GM12878 (cell line): ENCODE results near the gene RPL22L1. TPM values are rescaled to one million over a fixed set of nuclear protein-coding genes. Genes with fewer than 3 reads are reported as not detected.

Source experiments
- ATAC-seq: fragments of 200-7000 bp; cut with Tn5 transposase; 3 replicates; pipeline ENCODE4 v1.9.1; 2020; ENCODE audit warnings: mild to moderate bottlenecking, moderate library complexity
- BruUV-seq: library from RNA; stranded (reverse); fragments of 400-500 nt; replicated peaks from 2 replicates; lab custom pipeline; 2021; lab: Mats Ljungman, UMichigan
- CTCF ChIA-PET: fragments of 300-600 bp; sonication (Branson Sonifier 250); formaldehyde crosslinking; extraction: SDS; loops from one replicate; lab custom pipeline; 2021; ENCODE audit warnings: inconsistent platforms; lab: Yijun Ruan, JAX
- POLR2A ChIA-PET: fragments of 350-600 bp; formaldehyde crosslinking; extraction: SDS; loops from one replicate; lab custom pipeline; 2021; ENCODE audit warnings: inconsistent platforms; lab: Charles Lee
- RAD21 ChIA-PET: fragments of 300-600 bp; sonication (Branson Sonifier 250); formaldehyde crosslinking; loops from one replicate; lab custom pipeline; 2023; ENCODE audit warnings: antibody characterized with exemption; ENCODE audit not compliant: unreplicated experiment; lab: Charles Lee
- SMC1A ChIA-PET: fragments of 300-600 bp; sonication (Branson Sonifier 250); formaldehyde crosslinking; loops from one replicate; lab custom pipeline; 2023; ENCODE audit not compliant: unreplicated experiment, uncharacterized antibody; lab: Charles Lee
- DNase-seq: peaks from one replicate; pipeline ENCODE4 v3.0.0-alpha.2; 2011; ENCODE audit warnings: low read depth, low spot score
- FAIRE-seq: peaks from 3 replicates; lab custom pipeline; 2011; peaks lifted over from hg19 to GRCh38; lab: Jason Lieb, UNC
- H2AFZ ChIP-seq: 2 replicates; pipeline ENCODE4 v1.6.0; 2011; ENCODE audit warnings: low read depth, low read length, control low read depth; ENCODE audit not compliant: control insufficient read depth
- H3K27ac ChIP-seq: 2 replicates; pipeline ENCODE4 v1.5.1; 2011; ENCODE audit warnings: control low read depth; ENCODE audit not compliant: control insufficient read depth, insufficient read depth
- H3K27me3 ChIP-seq, 2 experiments: replicated peaks in 1 of 2; 2 replicates each; pipeline versions ENCODE4 v1.6.0 to v1.6.1; 2011; ENCODE audit warnings: low read length in 1 of 2; ENCODE audit not compliant: control insufficient read depth in 2 of 2, insufficient read depth in 2 of 2
- H3K36me3 ChIP-seq, 2 experiments: 2 replicates each; pipeline ENCODE4 v1.5.1; 2011; ENCODE audit warnings: low read length in 1 of 2; ENCODE audit not compliant: control insufficient read depth in 2 of 2, insufficient read depth in 2 of 2
- H3K4me1 ChIP-seq: 2 replicates; pipeline ENCODE4 v1.6.1; 2011; ENCODE audit warnings: mild to moderate bottlenecking, low read length, moderate library complexity, mixed read lengths; ENCODE audit not compliant: control insufficient read depth, insufficient read depth
- H3K4me2 ChIP-seq: 2 replicates; pipeline ENCODE4 v1.6.0; 2011; ENCODE audit warnings: control low read depth; ENCODE audit not compliant: control insufficient read depth, insufficient read depth
- H3K4me3 ChIP-seq: fragments of 200-600 bp; sonication (generic); 2 replicates; pipeline ENCODE4 v1.5.1; 2016
- H3K79me2 ChIP-seq: 2 replicates; pipeline ENCODE4 v1.6.0; 2011; ENCODE audit warnings: low read length; ENCODE audit not compliant: control insufficient read depth, insufficient read depth
- H3K9ac ChIP-seq: 2 replicates; pipeline ENCODE4 v1.8.0; 2011; ENCODE audit warnings: low read length, control low read depth, mixed read lengths; ENCODE audit not compliant: control insufficient read depth, insufficient read depth
- H3K9me3 ChIP-seq: replicated peaks from 3 replicates; pipeline ENCODE4 v1.5.1; 2011; ENCODE audit warnings: mild to moderate bottlenecking, low read length; ENCODE audit not compliant: control insufficient read depth, insufficient read depth
- H4K20me1 ChIP-seq: 2 replicates; pipeline ENCODE4 v1.6.0; 2011; ENCODE audit not compliant: control insufficient read depth, insufficient read depth
- ATF3 ChIP-seq: IDR thresholded peaks from 2 replicates; pipeline ENCODE4 v1.6.1; 2011; ENCODE audit warnings: low read depth, mild to moderate bottlenecking, low read length, moderate library complexity, borderline replicate concordance; ENCODE audit errors: extremely low read depth
- BHLHE40 ChIP-seq, 2 experiments: fragments of 450-650 bp in 1 of 2; IDR thresholded peaks; 2 replicates each; pipeline ENCODE4 v1.6.1; 2011 to 2017; ENCODE audit warnings: low read depth in 2 of 2, borderline replicate concordance in 1 of 2, improper control_type of control experiment in 1 of 2, low read length in 1 of 2, mild to moderate bottlenecking in 1 of 2
- CHD4 ChIP-seq: fragments of 200-600 bp; sonication (generic); IDR thresholded peaks from 2 replicates; pipeline ENCODE4 v1.6.1; 2016; ENCODE audit warnings: mild to moderate bottlenecking
- EED ChIP-seq: sonication (generic); IDR thresholded peaks from 2 replicates; pipeline ENCODE4 v1.6.1; 2016; ENCODE audit warnings: antibody characterized with exemption, low read depth
- ELK1 ChIP-seq: IDR thresholded peaks from 2 replicates; pipeline ENCODE4 v1.6.1; 2012; ENCODE audit warnings: low read depth, low read length, improper control_type of control experiment
- ETV6 ChIP-seq, 2 experiments: fragments of 450-650 bp in 1 of 2; IDR thresholded peaks in 1 of 2; conservative IDR thresholded peaks in 1 of 2; 2 replicates each; pipeline ENCODE4 v1.6.1; 2014; ENCODE audit warnings: antibody characterized with exemption in 1 of 2, borderline replicate concordance in 1 of 2, low read depth in 1 of 2, mild to moderate bottlenecking in 1 of 2, moderate library complexity in 1 of 2
- HDAC2 ChIP-seq: fragments of 200-600 bp; sonication (generic); IDR thresholded peaks from 2 replicates; pipeline ENCODE4 v1.6.1; 2017
- IRF5 ChIP-seq: fragments of 450-650 bp; IDR thresholded peaks from 2 replicates; pipeline ENCODE4 v1.6.1; 2017; ENCODE audit warnings: borderline replicate concordance
- POLR2AphosphoS5 ChIP-seq: IDR thresholded peaks from 2 replicates; pipeline ENCODE4 v1.6.1; 2011; ENCODE audit warnings: mild to moderate bottlenecking, low read length, inconsistent platforms
- RCOR1 ChIP-seq: conservative IDR thresholded peaks from 2 replicates; pipeline ENCODE4 v1.6.1; 2012; ENCODE audit warnings: low read depth, low read length, improper control_type of control experiment
- SUPT20H ChIP-seq: IDR thresholded peaks from 2 replicates; pipeline ENCODE4 v1.6.1; 2011; ENCODE audit warnings: low read depth, mild to moderate bottlenecking, low read length, moderate library complexity, borderline replicate concordance; ENCODE audit not compliant: control insufficient read depth
- WGBS: methylation state at CpG from one replicate; pipeline ENCODE4 v1.1.6; 2016; ENCODE audit warnings: low lambda C conversion rate; ENCODE audit not compliant: insufficient replicate concordance, insufficient coverage; ENCODE audit errors: missing lambda C conversion rate; 5-methylcytosine and 5-hydroxymethylcytosine counted together
- in situ Hi-C: fragments of 300-500 bp; cut with MboI; formaldehyde crosslinking; loops from 9 replicates; pipeline ENCODE4 v1.14.3; 2018; ENCODE audit warnings: mixed read lengths
- intact Hi-C: fragments of 100-400 bp; cut with micrococcal nuclease; formaldehyde crosslinking; loops from one replicate; pipeline ENCODE4 v1.14.2; 2022; ENCODE audit not compliant: unreplicated experiment
- polyA plus RNA-seq, 11 experiments: library from polyadenylated mRNA; depleted of rRNA in 4 of 11; unstranded in 6 of 11; stranded (reverse) in 5 of 11; fragments of >200 nt; fragmentation: Nextera tagmentation in 4 of 11; fragmentation: Illumina TruSeq in 1 of 11; extraction: Ambion mirVana in 4 of 11; extraction: Trizol in 1 of 11; gene quantifications; 1 replicate in 1 of 11; 2 replicates in 10 of 11; pipeline versions ENCODE4 v1.2.1 to v1.2.3, GENCODE V29; 2011 to 2016; ENCODE audit warnings: inconsistent platforms in 2 of 11, missing spikeins in 2 of 11, low read depth in 1 of 11
- total RNA-seq, 4 experiments: library from RNA; depleted of rRNA in 3 of 4; stranded (reverse); fragments of >200 nt in 3 of 4; fragmentation: Illumina TruSeq in 1 of 4; extraction: Trizol in 1 of 4; gene quantifications; 2 replicates each; pipeline versions ENCODE4 v1.2.1 to v1.2.3, GENCODE V29; 2013 to 2021

RPL22L1 gene
- total and polyA plus RNA-seq, 10 of the 15 experiments (the other 5 are each of a cell fraction or from before 2014, with no cell fraction given) = 203 to 803 (median 422) TPM

- no peak overlapping the region for H3K4me2 ChIP-seq
- DNase-seq (no peak), FAIRE-seq (no peak), ATAC-seq (no peak)
- SMC1A ChIA-PET = interaction anchor here (0.7 kb wide), 1 partner anchor 21 kb away, joined by 3 read pairs; no protein-coding TSS in a partner anchor
- BruUV-seq = no TSS peak
- H3K27me3 ChIP-seq = peaks cover 3 to 4% of the 10 kb centered on the region in 2 experiments
- intact Hi-C loops (no loop called here), in situ Hi-C loops (no loop called here)
- RAD21 ChIA-PET = interaction anchor here (0.7 to 1.0 kb wide), 2 partner anchors 14 to 217 kb away, joined by 3 read pairs; no protein-coding TSS in a partner anchor
- WGBS = 21% methylated on average over 4 of the region's 4 CpGs
- no peak overlapping the region for H3K27ac ChIP-seq
- H3K4me1 ChIP-seq = no peaks in the 10 kb centered on the region
- no peaks in the 10 kb centered on the region for H3K9me3 ChIP-seq
- no peaks in the 10 kb centered on the region for H4K20me1 ChIP-seq
- no peak for TF ChIP-seq ETV6 (conservative IDR thresholded peaks at IDR 0.05 in 1 of 2, IDR thresholded peaks at IDR 0.05 in 1 of 2; ENCODE audit: borderline replicate concordance in 1 of 2, low read depth in 1 of 2)
- no peak for TF ChIP-seq POLR2AphosphoS5
- no peak for TF ChIP-seq CHD4
- no peak for TF ChIP-seq BHLHE40 (IDR thresholded peaks at IDR 0.05; ENCODE audit: borderline replicate concordance in 1 of 2, low read depth in 2 of 2, low read length in 1 of 2)
- no peak for TF ChIP-seq HDAC2
- TF ChIP-seq ELK1 = no peak
- no peak for TF ChIP-seq RCOR1
- TF ChIP-seq EED = no peak
- TF ChIP-seq ATF3 = no peak
- TF ChIP-seq SUPT20H = no peak
- no peak for TF ChIP-seq IRF5
- no peak overlapping the region for H2AFZ ChIP-seq
- no peaks in the 10 kb centered on the region for H3K79me2 ChIP-seq
- POLR2A ChIA-PET = interaction anchor here (0.6 kb wide), 1 partner anchor 926 kb away, joined by 3 read pairs; no protein-coding TSS in a partner anchor
- no peak overlapping the region for H3K4me3 ChIP-seq
- CTCF ChIA-PET = no interaction called here
- H3K36me3 ChIP-seq = no peaks in the 10 kb centered on the region
- no peak overlapping the region for H3K9ac ChIP-seq
Observed at GRCh38 chr3:170852324-170852723, 17.7 kb downstream of the RPL22L1 start.
